Stimulated activated CD8-positive, alpha-beta memory T cell treated with anti-CD3 and anti-CD28 coated beads, Interleukin-15, amount 100 ng/mL, for 24 hours (primary cell): ENCODE data around the gene INCA1.

Experiments used
- DNase-seq: peaks from one replicate; pipeline ENCODE4 v3.0.0-alpha.2; 2020; ENCODE audit warnings: low read depth

The INCA1 gene

DNA sequence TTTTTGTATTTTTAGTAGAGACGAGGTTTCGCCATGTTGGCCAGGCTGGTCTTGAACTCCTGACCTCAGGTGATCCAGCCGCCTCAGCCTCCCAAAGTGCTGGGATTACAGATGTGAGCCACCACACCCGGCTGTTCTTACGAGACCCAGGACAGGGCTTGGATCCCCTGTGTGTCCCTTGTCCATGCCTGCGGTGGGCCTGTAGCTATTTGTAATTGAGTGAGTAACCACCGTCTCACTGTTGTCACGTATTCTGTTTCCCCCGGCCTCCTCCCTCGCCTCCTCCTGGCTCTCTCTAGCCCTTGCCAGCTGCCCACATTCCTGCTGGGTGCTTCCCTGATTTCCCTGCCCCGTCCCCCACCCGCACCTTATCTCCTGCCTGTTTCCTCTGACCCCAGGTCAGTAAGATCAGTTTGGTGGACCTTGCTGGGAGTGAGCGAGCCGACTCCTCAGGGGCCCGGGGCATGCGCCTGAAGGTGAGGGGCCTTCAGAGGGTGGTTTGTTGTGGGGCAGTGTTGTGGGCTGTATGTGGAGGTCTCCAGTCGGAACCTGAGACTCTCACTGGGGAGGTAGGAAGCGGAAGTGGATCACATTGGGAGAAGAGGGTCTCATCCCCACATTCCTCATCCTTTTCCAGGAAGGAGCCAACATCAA lies 6.0 kb upstream of the INCA1 start:
- DNase-seq: no peak

DNA sequence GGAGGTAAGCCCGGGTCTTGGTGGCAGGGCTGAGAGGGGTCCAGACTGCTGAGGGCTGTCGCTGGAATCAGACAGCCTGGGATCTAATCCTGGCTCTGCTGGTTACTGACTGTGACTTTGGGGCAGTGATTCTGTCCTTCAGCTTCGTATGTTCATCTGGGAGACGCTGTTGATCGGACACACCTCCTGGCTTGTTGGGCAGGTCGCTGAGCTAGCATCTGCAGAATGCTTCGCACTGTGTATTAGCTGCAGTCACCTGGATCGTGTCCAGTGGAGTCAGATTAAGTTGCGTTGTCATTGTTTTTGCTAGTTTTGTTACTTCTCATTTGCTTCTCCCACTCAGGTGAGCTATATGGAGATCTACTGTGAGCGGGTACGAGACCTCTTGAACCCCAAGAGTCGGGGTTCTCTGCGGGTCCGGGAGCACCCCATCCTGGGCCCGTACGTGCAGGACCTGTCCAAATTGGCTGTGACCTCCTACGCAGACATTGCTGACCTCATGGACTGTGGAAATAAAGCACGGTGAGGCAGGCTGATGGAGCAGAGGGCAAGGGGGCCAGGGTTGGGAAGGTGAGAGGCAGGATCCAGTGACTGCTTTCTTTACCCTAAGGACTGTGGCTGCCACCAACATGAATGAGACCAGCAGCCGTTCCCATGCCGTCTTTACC lies 4.9 kb upstream of the INCA1 start:
- DNase-seq: no peak

DNA sequence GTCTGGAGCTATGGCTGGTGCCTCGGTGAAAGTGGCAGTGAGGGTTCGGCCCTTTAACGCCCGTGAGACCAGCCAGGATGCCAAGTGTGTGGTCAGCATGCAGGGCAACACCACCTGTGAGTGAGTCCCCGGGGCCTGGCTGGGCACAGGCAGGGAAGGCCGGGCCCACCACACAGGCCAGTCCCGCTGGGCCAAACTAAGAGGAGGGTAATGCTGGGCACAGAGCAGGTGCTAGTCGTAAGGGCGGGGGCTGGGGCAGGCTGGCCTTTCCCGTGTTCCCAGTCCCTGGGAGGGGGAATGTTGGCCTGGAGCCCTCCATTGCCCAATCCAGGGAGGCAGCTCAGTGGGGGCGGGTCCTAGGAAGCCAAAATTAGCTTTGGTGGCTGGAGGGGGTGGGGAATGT lies 2.9 kb upstream of the INCA1 start:
- DNase-seq: no peak

DNA sequence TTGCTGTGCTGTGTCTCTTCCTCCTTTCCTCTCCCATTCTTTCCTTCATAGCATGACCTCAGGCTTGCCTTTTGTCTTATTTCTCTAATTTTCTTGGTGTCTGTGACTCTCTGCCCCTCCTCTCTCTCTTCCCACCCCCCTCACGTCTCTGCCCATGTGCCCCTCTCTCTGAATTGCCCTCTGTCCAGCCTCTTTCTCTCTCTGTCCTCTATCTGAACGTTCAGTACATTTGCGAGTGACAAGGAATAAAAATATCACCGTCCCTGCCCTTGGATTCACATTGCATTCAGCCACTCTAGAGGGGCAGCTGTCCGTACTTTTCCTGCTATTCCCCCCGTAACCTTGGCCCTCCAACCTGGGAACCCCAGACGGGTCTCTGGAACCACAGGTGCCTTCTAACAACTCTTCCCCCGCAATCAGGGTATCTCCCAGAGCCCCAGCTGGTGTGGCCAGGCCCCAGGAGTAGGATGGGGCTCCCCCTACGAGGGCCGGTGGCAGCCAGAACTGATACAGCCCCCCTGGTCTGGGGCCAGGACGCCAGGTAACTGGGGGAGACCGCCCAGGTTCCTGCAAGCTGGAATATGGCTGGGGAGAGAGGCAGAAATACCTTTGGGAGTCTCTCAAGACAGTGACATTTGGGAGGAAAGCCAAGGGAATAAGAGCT lies 2.2 kb upstream of the INCA1 start:
- DNase-seq: no peak

DNA sequence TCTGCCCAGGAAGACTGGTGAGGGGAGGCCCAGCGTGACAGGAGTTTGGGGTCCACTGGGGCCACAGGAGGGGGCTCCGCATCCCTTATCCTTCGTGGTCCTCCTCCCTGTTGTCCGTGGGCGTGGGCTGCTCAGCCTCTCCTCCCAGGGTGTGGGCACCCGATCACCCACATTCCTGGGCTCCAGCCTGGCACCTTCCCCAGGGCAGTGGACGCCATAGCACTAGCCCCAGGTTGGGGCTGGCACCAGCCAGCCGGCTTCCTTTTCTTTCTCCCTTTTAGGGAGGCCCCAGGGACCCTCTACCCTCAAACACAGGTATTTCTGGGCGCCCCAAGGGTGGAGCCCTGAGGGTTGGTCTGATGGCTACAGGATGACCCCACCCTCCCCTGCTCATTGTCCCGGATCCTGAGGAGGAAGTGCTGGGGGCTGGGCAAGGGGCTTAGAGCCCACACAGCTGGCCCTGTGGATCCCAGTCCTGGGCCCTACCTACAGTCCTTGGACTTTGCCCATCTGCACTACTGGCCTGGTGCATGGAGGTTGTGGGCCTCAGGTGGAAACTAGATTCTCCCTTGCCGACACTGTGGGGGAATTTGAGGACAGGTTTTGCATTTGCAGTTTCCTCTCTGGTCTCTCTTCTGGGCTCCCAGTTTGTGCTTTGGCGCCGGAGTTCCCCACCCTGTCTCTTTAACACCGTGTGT lies 1.6 kb upstream of the INCA1 start:
- DNase-seq: no peak

DNA sequence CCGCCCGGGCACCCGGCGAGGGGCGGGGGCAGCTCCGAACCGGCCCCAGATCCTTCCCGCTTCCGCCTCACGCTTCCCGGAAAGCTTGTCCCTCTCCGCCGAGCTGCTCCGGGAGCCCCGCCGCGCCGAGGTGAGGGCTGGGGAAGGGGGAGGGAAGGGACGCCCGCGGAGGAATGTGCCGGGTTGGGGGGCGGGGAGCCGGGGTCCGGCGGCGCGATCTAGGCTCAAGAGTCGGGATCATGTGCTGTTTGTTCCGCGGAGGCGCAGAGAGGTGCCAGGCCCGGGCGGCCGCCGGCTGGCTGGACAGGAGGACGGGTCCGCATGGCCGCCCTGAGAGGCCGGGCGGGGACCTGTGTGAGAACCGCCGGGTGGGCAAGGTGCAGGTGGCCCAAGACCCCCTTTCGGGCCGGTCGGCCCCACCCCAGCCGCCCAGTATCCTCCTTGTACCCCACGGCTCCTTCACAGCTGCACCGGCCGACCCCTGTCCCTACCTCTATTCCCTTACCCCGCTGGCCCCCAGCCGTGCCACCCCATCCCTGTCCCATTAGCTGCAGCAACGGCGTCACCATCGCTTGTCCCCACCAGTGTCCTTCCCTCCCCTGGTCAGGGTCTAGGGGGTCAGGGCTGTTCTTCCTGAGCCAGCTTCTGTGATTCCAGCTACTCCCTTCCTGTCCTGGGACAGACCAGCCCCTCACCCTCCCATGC lies 857 bp upstream of the INCA1 start:
- no peak for DNase-seq

DNA sequence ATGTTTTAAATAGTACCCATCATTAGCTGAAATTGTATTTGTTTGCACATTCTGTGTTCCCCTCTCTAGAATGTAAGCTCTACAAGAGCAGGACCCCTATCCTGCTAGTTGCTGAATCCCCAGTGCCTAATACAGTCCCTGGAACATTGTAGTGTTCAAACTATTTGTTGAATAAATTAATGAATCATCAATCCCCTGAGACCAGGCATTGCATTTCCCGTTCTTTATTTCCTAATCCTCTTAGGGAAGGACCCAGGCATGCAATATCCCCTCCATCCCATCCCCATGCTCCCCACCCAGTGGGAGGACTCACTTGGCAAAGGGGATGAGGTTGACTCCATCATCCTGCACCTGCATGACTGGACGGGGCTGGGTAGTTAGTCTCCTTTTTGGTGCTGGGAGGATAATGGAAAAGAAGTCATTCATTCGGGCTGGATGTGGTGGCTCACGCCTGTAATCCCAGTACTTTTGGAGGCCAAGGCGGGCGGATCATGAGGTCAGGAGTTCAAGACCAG lies 3.2 kb downstream of the INCA1 start:
- DNase-seq: no peak

DNA sequence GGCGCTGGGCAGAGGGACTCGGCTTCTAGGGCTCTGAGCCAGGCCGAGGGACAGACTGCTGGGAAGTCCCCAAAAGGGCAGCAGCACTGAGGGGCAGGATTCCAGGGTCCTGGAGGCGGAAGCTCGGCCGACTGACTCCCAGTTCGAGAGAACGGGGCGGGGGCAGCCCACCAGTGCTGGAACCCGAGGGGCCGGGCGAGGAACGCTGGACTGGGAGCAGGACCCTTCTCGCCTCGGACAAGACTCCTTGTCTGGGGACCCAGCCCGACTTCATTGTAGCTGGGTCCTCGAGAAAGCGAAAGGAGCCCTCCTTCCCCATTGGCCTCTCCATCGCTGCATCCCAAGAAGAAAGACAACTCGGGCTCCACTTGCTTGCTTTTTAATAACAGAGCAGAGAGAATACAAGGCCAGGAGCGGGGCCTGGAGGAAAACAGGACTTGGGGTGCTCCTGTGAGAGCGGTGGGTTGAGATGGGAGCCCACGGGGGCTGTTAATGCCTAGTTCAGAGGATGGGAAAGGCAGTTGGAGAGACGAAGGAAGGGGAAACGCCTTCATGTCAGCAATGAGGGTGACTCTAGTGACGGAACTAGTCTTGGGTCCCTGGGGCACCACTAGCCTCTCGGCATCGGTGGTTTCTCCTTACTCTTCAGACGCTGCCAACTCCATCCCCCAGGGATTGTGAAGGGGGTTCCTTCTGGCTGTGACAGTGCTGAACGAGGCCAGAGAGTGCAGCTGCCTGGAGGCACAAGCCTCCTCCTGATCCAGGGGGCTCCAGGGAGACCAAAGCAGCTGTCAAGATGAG lies 9.4 kb downstream of the INCA1 start:
- DNase-seq: no peak

DNA sequence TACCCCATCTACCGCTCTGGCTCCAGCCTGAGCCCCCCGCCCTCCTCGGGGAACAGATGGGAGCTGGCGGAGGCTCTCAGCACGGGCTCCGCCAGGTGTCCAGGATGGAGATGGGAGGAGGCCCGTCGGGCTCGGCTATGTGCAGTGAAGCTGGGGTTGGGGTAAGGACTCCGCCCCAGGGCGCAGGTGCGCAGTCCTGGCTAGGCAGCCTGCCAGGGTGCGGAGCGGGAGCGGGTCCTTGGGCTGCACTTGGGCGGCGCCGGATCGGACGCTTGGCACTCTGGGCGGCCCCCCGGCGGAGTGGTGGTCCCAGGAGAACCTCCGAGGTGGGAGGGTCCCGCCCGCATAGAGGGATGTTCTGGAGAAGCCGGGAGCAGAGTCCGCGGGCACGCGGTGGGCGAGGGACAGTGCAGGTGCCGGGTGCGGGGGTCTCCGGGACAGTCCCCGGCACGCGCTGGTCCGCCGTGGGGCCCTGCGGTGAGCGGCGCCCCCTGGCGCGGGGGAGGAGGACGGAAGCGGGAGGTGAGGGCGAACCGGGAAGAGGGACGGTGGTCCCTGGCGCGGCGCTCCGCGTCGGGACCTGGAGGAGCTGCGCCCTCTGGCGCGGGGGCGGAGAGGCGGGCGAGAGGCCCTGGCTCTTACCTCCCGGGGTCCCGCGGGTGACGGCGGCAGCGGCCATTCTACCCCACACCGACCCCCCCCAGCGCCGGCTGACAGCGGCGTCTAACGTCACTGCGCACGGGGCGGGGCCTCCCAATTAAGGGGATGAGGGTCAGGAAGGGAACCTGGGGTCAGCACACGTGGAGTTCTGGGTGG lies 10.2 kb downstream of the INCA1 start, which contains the start of gene CAMTA2:
TSS of gene CAMTA2 (minus strand) at position 725 of the 816 bp plus-strand sequence. CDS start 1,453 bp downstream, outside the sequence.
- DNase-seq: peak; percentile 82

DNA sequence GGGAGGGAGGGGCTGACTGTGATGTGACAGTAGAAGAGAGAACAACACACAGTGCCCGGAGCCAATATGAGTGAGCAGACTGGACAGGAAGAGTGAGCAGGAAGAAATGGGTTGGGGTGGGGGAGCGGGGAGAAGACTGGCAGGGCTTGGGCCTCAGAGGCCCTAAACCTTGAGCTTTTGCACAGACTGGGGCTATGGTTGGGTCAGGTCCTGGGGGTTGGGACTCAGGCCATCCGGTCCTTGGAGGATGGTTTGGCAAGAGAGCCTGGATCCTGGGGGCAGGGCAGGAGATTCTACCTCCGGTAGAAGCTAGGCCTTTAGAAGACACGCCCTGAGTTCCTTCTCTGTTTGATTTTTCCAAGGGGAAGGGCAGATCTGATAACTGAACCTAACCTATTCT lies 10.9 kb downstream of the INCA1 start:
- no peak for DNase-seq

DNA sequence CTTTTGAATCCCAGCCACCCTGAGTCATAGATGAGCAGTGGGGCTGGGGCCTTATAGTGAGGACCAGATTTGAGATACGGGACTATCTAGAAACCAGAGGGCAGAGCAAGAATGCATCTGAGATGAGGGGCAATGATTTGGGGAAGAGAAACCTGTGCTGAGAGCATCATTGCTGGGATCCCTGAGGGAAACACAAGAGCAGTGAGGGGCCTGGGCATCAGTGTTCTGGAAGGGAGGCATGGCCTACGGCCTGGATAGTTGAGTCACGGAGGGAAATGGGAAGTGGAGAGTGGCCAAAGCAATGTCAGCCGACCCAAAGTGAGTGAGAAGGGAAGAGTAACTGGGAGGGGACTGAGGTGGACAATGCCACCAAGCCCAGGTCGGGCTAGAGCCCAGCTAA lies 15.0 kb downstream of the INCA1 start:
- no peak for DNase-seq

DNA sequence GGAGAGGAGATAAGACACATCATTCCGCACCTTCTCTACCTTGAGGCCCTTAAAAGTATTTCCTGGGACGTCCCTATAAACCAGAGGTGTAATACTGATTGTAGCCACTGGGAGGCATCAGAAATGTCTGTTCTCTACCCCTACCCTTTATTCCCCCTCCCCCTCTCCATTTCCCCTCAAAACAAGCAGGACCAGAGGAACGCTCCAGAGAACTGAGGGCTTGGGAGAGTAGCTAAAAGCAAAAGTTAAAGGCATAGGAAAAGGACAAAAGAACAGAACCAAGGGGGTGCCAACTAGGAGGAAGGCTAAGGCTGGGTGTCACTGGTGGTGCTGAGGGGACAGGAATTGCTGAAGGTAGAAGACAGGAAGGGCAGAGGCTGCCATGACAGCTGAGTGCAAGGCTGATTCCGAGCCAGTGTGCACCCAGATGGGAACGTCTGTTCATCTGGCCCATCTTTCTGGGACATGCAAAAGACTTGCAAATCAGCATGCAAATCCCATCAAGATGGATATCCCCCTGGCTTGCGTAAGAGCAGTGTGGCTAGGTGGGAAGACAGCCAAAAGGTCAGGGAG lies 16.6 kb downstream of the INCA1 start:
- no peak for DNase-seq

DNA sequence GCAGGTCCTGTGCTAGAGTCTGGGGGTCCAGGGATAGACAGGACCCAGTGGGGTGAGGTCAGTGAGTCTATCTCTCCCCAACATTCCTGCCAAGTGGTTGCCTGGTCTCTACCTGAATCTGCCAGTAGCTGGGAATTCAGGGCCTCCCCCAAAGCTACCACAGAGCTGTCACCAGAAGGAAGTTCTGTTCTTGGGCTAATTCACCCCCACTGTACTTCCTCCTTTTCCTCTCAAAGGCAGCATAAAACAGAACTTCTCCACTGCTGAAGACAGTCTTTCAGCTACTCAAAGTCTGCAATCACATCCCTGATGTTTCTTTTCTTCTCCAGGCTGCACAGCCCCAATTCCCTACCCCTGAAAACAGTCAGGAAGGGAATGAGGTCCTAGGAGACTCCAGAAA lies 18.6 kb downstream of the INCA1 start:
- no peak for DNase-seq

DNA sequence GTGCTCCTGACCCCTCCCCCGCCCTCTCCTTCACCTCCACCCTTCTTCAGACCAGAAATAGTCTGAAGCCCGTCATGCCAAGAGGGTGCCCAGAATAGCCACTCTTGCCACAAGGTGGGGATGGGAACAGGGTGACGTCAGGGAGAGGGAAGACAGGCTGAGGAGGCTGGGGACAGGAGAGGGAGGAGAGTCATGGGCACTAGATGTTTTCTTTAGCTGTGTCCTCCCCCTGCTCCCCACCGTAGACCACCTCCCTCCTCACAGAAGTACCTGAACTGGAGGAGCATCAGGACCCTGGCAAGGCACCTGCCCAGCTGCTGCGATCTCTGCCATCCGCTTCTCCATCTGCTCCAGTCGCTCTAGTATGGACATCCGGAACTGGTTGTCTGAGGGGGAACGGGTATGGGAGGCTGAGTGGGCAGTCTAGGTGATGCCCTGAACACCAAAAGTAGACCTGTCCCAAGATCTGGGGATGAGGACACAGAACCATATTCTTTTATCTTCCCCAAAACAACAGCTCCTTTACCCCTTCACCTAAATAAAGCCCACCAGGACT lies 23.1 kb downstream of the INCA1 start:
- no peak for DNase-seq

DNA sequence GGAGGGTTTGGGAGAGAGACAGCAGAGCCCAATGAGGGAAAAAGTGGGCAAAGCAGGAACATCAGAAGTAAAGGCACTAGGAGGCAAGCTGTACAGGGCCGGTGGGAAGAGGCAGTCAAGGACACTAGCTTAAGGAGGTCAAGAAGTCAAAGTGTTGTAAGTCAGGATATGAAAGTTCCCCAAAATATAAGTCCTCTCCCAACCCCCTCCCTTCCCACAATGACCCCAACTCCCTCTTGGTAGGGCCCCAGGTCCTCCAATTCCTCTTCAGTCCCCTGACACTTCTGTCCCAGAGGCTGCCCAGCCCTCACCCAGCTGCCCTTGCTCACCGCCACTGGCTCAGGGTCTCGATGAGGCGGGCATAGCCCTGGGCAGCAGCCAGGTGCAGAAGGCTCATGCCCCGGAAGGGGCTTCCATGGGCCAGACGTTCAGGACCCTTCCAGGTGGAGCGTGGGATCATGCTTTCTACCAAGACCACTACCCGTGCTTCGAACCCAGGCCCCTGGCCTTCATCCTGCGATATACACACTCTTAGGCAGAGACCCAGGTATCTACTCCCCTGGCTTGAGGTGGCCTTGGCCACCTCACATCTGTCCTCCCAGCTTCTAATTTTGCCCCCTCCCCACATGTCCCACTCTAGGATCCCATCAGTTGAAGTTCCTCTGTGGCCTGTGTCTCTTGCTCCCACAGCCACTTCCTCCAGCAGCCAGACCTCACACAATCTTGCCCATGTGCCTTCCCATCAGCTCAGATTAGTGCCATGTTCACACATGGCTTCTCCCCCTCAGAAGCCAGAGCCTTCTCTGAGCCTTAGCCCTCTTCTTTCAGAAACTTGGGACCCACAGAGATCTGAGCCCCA lies 23.8 kb downstream of the INCA1 start:
- no peak for DNase-seq

DNA sequence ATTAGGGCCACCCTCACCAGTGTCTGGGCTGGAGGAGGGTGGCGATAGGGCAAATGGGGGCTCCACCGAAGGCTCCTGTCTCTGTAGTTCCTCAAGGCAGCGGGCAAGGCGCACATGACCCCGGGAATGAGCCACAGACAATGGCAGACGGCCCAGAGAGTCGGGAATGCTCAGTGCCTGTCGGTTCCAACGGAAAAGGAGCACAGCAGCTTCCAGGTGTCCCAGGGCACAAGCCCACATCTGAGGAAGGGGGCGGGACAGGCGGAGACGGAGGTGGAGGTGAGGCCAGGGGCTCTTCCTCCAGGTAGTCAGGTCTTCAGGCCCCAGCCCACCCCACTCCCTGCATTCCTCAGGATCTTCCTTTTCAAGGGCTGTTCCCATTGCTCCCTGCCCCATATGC lies 24.6 kb downstream of the INCA1 start:
- DNase-seq: no peak

DNA sequence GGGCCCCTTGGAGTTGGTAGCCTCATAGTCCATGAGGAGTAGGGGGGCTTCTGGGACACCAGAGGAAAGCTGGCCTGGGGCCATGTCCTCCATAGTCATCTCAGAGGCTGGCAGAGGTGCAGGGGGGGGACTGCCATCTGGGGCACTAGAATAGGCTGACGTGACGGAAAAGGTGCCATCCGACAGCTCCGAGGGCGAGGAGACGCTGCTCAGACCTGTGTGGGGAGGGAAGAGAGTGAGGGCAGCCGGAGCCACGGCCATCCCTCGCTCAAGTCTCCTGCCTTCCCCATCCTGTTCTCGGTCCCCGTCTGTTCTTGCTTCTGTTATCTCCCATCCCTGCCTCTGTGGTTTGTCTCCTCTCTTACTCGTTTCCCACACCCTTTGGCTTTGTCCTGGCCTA lies 25.0 kb downstream of the INCA1 start:
- DNase-seq: no peak

DNA sequence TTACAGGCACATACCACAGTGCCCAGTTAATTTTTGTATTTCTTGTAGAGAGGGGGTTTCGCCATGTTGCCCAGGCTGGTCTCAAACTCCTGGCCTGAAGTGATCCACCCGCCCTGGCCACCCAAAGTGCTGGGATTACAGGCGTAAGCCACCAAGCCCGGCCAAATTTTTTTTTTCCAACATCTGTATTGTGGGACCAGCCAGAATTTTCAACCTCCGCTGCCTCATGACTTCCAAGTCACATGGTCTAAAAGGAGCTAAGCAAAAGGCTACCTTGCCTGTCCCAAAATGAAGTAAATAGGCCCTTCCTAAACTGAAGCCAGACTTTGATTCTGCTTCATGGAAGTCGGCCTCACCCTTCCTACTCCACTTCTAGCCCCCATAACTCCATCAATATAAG lies 25.5 kb downstream of the INCA1 start:
- DNase-seq: no peak

DNA sequence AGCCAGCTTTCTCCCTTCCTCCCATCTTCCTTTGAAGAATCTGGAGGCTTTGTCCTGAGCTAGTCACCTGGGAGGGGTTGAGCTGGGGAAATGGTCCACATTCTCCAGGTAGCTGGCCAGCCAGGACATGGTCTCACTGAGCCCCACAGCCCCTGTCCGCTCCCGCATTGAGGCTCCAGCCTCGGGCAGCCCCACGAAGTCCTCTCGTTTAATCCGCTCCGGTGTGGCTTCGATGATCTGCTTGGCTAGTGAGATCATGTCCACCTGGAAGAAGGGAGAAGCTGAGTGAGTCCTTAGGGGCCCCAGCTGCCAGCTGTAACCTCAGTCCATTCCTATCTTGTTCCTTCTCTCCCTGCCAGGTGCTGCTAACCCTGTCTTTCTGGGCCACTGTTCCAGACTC lies 27.0 kb downstream of the INCA1 start:
- no peak for DNase-seq
